NOMO-1 treated with DMSO at 0.1 percent for 48 hours (cell line): ENCODE data around the gene NRN1.
"Not testable (repeated sequence)": the region's sequence is repeated elsewhere in the genome, so short reads cannot be mapped to it uniquely, and the experiment has no call there.

ENCODE experiments used
- DNase-seq: peaks from one replicate; lab custom pipeline; 2025; ENCODE audit not compliant: unreplicated experiment; lab: John Stamatoyannopoulos, UW

NRN1 gene

DNA sequence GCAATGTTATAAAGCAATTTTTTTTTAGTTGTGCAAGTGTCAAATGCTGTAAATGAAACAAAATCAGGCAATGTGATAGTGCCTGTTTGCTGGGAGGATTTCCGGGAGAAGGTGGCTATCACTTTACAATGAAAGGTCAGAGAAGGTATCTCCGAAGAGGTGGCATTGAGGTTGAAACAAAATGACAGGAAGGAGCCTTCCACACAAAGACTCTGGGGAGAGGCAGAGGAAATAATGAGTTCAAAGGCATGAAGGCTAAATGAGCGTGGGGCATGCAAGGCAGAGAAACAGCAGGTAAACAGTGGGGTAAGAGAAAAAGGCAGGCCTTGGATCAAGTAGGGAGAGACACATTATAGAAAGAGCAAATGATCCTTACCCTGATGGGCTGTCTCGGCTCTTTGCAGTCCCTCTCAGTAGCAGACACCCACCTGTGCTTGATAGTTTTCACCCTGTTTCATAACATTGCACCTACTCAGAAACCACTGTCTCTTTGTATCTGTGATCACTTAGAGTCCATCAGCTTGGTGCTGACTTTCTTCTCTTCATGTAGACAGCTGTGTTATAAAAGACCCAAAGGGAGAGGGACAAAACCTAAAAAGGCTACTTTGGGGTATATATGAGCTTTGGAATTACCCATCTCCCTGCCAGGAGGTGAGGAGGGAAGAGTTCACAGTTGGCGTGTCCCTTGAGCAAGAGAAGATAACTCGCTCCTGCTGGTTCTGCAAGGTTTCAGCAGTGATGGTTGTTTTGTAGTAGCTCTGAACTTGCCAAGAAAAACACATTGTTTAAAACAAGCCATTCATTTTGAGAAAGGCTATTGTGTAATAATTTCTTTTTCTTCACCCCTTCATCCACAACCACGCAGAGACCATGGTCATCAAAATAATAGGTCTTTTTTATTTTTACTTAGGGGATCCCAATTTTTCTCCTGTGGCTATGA, 22.3 kb downstream of the NRN1 start:
- no peak for DNase-seq

GRCh38 chr6:5981126-5982026, 25.3 kb downstream of the NRN1 start:
- DNase-seq = no peak

DNA sequence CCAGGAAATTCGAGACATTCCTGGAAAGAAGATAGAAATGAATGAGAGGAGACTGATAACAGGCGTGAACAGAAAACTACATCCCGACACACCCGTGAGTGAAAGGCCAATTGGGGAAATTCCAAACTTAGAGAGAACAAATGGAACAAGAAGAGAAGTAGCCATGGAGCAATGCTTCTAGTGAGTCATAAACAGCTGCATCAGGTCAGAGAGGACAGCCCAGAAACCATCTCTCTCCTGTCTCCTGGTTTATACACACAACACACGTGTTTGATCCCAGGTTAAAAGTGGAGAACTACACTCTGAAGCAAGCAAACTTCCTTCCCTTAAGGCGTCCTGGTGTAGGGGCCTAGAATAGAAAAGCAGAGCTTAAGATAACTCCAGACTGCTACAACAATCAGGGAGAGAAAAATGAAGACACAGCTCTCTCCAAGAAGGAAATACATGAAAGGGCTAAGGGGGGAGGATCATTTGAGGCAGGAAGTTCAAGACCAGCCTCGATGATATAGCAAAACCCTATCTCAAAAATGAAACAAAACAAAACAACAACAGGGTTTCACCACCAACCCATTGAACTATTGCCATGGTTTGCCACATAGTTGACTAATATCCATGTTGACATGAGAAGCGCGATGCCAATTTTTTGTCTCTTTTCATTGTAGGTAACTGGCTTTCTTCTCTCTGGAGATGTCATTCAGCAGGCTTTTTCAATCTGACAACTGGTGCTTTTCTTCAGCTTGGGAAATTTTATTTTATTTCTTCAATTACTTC, 26.9 kb downstream of the NRN1 start:
- DNase-seq = peak; percentile 15

DNA sequence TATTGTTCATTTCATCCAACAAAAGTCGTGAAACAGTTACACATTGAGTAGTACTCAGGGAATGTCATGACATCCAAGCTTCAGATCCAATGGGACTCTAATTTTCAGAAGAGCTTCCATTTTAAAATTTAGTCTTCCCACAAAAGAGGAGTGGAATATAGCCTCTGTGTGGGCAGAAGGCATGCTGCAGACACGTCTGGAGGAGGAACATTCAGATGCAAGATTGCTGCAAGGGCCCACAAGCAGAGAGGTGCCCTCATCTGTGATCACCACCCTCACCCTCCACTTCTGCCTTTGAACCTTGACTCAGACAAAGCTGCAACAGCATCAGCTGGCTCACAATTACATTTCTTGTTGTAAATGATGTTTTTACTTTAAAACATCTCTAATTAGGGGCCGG, 29.9 kb downstream of the NRN1 start:
- no peak for DNase-seq

GRCh38 chr6:5968817-5969734, 37.6 kb downstream of the NRN1 start:
- DNase-seq = no peak

- not testable (repeated sequence) for DNase-seq
These were observed 38.7 kb downstream of the NRN1 start for GRCh38 chr6:5968036-5968435.

DNA sequence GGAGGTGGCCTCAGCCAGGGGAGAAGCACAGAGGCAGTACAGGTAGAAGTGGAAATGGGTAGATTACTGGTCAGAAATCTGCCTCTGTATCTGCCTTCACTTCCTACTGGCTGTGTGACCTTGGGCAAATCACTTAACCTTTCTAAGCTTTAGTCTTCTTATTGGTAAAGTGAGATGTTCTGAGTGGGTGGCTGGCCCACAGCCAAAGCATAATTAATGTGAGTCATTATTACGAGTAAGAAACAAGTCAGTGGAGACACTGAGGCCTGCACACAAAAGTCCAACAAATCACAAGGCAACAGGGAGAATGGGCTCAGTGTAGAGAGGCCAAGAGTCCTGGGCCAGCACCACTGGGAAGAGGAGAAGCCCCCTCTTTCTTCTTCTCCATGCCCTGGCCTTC, 39.1 kb downstream of the NRN1 start:
- no peak for DNase-seq

DNA sequence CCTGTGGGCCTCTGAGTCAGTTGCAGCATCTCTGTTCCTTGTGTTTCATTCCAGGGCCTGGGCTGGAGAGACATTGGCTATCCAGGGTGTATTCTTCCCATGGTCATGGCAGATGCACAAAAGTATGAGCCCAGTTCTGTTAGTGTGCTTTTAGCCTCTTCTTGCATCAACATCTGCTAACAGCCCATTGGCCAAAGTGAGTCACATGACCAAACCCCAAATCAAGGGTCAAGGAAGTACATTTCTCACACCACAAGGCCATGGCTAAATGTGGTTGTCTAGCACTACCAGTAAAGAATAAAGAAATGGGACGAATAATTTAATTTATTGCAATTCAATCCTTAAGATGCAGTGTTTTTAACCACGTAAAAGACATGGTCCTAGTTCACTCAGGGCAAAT, 43.9 kb downstream of the NRN1 start:
- no peak for DNase-seq

DNA sequence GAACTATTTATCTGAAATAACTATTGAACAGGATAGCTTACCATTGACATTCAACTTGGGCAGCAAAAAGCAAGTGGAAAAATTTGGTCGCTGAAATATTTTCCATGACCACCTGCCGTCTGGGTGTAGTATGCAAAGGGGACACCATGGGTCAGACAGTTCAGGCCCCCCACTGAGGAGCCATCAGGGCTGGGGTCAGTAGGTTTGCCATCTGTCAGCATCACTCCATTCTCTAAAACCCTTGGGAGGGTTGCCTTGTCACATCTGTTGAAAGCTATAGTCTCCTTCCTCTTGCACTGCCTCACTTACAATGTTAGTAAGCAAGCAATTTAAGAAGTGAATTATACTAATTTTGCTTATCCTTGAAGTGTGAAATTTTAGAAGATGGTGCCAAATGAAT, 44.9 kb downstream of the NRN1 start:
- DNase-seq = no peak

DNA sequence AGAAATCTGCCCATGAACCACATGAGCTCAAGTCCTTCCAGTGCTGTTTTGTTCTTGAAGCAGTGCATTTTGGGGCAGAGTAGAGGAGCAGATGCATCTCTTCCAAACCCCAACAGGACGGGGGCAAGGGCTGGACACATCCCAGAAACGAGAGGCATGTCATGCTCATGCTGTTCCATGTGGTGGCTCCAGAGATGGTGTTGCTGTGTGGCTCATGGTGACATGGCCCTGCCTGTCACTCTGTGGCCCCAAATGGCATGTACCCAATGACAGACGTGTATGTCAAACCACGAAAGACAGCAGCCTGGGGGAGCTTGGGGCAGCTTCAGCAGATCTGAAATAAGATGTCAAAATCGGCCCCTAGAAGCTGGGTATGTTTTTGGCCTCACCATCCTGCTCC, 46.3 kb downstream of the NRN1 start:
- no peak for DNase-seq

- DNase-seq = no peak
These were observed 47.8 kb downstream of the NRN1 start for GRCh38 chr6:5958921-5959320.

GRCh38 chr6:5956939-5957338, 49.8 kb downstream of the NRN1 start:
- no peak for DNase-seq

DNA sequence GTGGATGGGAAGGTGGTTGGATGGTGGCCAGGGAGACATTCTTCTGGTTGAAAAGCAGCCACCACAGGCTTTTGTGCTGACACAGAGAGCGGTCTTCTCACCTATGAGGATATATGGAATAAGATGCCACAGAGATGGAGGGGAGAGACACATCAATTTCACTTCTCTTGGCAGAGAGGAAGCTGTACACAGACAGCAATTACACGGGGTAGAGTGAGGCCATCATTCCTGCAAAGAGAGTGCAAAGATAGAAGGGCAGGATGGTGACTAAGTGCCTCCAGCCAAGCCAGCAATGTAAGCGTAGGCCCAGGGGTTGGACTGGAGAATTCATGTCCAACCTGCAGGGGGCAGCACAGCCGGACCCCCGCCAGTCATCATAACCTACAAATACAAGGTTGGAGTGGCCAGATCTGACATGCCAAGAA, 56.4 kb downstream of the NRN1 start:
- DNase-seq = peak; percentile 43
